ENCODE results near the gene HDDC2.

Gene HDDC2

DNA sequence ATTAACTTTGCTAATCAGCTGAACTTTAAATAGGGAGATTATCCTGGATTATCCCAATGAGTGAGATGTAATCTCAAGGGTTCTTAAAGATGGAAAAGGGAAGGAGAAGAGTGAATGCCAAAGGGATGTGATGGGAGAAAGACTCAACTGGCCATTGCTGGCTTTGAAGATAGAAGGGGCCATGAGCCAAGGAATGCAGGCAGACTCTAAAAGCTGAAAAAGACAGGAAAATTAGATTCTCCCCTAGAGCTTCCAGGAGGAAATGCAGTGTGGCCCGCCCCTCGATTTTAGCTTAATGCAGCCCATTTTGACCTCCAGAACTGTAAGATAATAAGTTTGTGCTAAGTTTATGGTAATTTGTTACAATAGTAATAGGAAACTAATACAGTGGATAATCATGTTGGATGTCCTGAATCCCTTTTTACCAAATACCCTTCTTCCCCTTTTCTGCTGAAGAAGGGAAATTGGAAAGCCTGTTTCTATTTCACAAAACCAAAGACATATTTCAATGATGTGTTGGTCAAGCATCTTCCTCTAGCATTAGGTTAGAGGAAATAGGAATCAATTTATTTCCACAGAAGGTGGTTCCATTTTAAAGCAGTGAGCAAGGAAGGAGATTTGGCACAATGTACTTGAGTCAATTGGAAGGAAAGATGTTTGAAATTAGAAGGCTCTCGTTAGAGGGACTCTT lies 3.3 kb upstream of the HDDC2 start:
- Histone ChIP-seq H3K27me3 (replicated peaks; ENCODE audit: control insufficient read depth, insufficient read depth, low read length) (no peaks in the 10 kb centered on the region), H3K4me1 (ENCODE audit: control insufficient read depth, insufficient read depth, low read length) (peaks cover 12% of the 10 kb centered on the region), H3K36me3 (ENCODE audit: control insufficient read depth, insufficient read depth, low read length, severe bottlenecking) (peaks cover under 1% of the 10 kb centered on the region), H3K9ac (ENCODE audit: low read length) (no peak overlapping the region), H3K9me3 (ENCODE audit: control insufficient read depth, low read length) (peaks cover 6% of the 10 kb centered on the region), H3K4me3 (ENCODE audit: low read length) (no peak overlapping the region)
- no peak for DNase-seq (ENCODE audit: low read depth)

DNA sequence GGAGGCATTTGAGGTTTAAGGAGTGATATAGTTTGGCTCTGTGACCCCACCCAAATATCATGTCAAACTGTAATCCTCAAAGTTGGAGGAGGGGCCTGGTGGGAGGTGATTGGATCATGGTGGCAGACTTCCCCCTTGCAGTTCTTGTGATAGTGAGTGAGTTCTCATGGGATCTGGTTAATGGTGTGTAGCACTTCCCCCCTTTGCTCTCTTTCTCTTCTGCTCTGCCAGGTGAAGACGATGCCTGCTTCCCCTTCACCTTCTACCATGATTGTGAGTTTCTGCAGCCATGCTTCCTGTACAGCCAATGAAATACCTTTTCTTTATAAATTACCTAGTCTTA lies 1.7 kb upstream of the HDDC2 start:
- H3K36me3 ChIP-seq (ENCODE audit: control insufficient read depth, insufficient read depth, low read length, severe bottlenecking): peaks cover 17% of the 10 kb centered on the region
- H3K9ac ChIP-seq (ENCODE audit: low read length): no peak overlapping the region
- H3K4me3 ChIP-seq (ENCODE audit: low read length): no peak overlapping the region

DNA sequence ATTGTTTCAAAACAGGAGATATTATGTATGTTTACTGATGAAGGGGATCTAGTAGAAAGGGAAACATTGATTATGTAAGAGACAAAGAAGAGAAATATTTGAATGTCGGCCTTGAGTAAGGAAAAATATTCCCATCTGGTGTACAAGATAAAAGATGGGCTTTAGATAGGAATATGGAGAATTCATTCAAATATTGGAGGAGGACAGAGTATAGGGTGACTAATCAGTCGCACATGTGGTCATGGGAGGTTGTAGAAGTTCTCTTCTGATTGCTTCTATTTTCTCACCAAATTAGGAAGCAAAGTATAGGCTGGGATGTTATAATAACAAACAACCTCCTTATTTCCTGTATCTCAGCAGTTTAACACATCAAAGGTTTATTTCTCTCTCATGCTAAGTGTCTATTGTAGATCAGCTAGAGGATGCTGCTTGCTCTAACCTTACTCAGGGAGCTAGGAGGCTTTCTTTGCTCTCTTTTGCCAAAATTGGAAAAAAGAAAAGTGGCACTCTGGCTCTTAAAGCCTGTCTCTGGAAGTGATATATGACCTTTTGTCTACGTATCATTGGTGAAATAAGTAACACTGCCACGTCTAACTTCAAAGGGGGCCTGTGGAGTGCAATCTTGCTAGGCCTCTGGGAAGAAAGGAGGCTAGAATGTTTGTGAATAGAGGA lies 1.2 kb upstream of the HDDC2 start:
- H3K27me3 ChIP-seq (replicated peaks; ENCODE audit: control insufficient read depth, insufficient read depth, low read length): no peaks in the 10 kb centered on the region
- no peak overlapping the region for H3K9ac ChIP-seq (ENCODE audit: low read length)
- H3K36me3 ChIP-seq (ENCODE audit: control insufficient read depth, insufficient read depth, low read length, severe bottlenecking): peaks cover 22% of the 10 kb centered on the region
- H3K4me3 ChIP-seq (ENCODE audit: low read length): no peak overlapping the region
- peaks cover 6% of the 10 kb centered on the region for H3K9me3 ChIP-seq (ENCODE audit: control insufficient read depth, low read length)
- no peak for DNase-seq (ENCODE audit: low read depth)
- peaks cover 14% of the 10 kb centered on the region for H3K4me1 ChIP-seq (ENCODE audit: control insufficient read depth, insufficient read depth, low read length)

More for the DNA sequence above, 1.7 kb upstream of the HDDC2 start:
- Histone ChIP-seq H3K9me3 (ENCODE audit: control insufficient read depth, low read length) (peaks cover 6% of the 10 kb centered on the region), H3K27me3 (replicated peaks; ENCODE audit: control insufficient read depth, insufficient read depth, low read length) (no peaks in the 10 kb centered on the region), H3K4me1 (ENCODE audit: control insufficient read depth, insufficient read depth, low read length) (peaks cover 14% of the 10 kb centered on the region)
- DNase-seq (ENCODE audit: low read depth): no peak

DNA sequence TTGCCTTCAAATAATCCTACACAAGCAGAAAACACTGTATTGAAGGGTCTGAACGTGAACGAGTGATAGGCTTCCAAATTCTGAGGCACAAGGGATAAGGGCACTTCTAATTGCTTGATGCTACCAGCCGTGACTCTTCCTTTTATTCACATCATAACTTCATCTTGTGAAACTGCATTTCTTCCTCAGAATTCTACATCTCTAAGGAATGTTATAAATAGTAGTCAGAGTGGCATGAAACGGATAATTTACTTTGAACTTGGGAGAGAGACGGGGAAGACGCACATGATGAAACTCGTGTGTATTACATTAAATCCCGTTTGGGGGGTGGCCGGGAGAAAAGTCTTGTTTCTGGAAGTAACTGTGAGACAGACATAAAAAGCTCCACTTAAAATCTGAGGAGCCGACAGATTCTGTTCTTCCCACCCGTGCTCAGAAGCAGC lies 754 bp downstream of the HDDC2 start:
- Histone ChIP-seq H3K36me3 (ENCODE audit: control insufficient read depth, insufficient read depth, low read length, severe bottlenecking) (peaks cover 40% of the 10 kb centered on the region), H3K27me3 (replicated peaks; ENCODE audit: control insufficient read depth, insufficient read depth, low read length) (no peaks in the 10 kb centered on the region), H3K9ac (ENCODE audit: low read length) (peak overlapping the region; percentile 96), H3K4me3 (ENCODE audit: low read length) (peak overlapping the region; percentile 86), H3K4me1 (ENCODE audit: control insufficient read depth, insufficient read depth, low read length) (peaks cover 23% of the 10 kb centered on the region), H3K9me3 (ENCODE audit: control insufficient read depth, low read length) (peaks cover 6% of the 10 kb centered on the region)
- DNase-seq (ENCODE audit: low read depth): peak; percentile 66

DNA sequence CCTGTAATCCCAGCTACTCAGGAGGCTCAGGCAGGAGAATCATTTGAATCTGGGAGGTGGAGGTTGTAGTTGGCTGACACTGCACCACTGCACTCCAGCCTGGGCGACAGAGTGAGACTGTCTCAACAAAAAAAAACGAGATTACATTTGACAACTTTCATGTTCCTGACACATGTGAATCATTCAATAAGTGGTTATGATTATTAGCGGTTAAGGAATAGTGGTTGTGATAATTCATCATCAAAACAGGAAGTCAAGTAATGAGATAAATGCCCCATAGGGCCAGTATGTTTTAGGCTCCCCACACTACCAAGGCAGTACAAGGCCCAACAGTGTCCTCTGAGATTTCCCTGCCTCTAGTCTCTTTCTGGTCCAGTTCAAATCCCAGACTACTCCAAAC lies 2.5 kb downstream of the HDDC2 start:
- Histone ChIP-seq H3K9me3 (ENCODE audit: control insufficient read depth, low read length) (no peaks in the 10 kb centered on the region), H3K36me3 (ENCODE audit: control insufficient read depth, insufficient read depth, low read length, severe bottlenecking) (peaks cover 58% of the 10 kb centered on the region), H3K9ac (ENCODE audit: low read length) (no peak overlapping the region), H3K27me3 (replicated peaks; ENCODE audit: control insufficient read depth, insufficient read depth, low read length) (no peaks in the 10 kb centered on the region), H3K4me1 (ENCODE audit: control insufficient read depth, insufficient read depth, low read length) (peaks cover 35% of the 10 kb centered on the region), H3K4me3 (ENCODE audit: low read length) (no peak overlapping the region)
- no peak for DNase-seq (ENCODE audit: low read depth)

DNA sequence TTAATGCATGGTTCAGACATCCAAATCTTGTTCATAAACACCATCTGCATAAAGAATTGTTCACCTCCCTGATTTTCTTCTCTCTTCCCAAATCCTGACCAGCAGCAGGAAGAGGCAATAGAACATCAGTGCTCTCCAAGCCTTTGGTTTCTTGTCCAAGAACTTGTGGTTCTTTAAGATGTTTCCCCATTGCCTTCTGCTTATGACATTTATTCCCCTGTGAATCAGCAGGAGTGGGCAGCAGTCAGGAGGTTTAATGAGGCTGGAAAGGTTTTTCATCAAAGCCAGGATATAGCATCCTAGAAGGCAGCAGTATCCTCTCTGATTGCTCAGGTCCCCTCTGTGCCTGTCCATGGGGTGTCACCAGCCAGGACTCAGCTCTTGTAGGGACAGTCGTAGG lies 5.3 kb downstream of the HDDC2 start:
- Histone ChIP-seq H3K9me3 (ENCODE audit: control insufficient read depth, low read length) (no peaks in the 10 kb centered on the region), H3K4me3 (ENCODE audit: low read length) (no peak overlapping the region), H3K36me3 (ENCODE audit: control insufficient read depth, insufficient read depth, low read length, severe bottlenecking) (peaks cover 80% of the 10 kb centered on the region), H3K4me1 (ENCODE audit: control insufficient read depth, insufficient read depth, low read length) (peaks cover 35% of the 10 kb centered on the region), H3K9ac (ENCODE audit: low read length) (no peak overlapping the region), H3K27me3 (replicated peaks; ENCODE audit: control insufficient read depth, insufficient read depth, low read length) (no peaks in the 10 kb centered on the region)
- no peak for DNase-seq (ENCODE audit: low read depth)

DNA sequence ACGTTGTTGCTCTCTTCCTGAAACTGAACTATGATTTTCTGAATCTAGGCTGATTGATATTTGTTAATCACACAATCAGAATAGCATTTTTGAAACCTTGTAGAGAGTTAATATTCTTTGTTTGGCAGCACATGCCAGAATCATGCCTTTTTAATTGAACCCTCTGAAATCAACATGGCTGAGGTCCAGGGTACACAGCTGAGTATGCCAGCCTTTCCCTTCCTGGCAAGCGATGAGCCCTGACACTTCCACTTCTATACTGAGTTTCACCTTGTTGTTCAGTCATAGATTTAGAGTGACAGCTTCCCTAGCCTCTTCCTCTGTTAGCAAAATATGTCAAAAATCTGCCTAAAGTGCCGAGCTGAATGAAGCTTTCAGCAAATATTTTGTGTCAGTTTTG lies 6.8 kb downstream of the HDDC2 start:
- H3K4me1 ChIP-seq (ENCODE audit: control insufficient read depth, insufficient read depth, low read length): peaks cover 24% of the 10 kb centered on the region
- no peak overlapping the region for H3K4me3 ChIP-seq (ENCODE audit: low read length)
- peaks cover 92% of the 10 kb centered on the region for H3K36me3 ChIP-seq (ENCODE audit: control insufficient read depth, insufficient read depth, low read length, severe bottlenecking)
- H3K9me3 ChIP-seq (ENCODE audit: control insufficient read depth, low read length): no peaks in the 10 kb centered on the region
- H3K27me3 ChIP-seq (replicated peaks; ENCODE audit: control insufficient read depth, insufficient read depth, low read length): no peaks in the 10 kb centered on the region
- no peak for DNase-seq (ENCODE audit: low read depth)
- no peak overlapping the region for H3K9ac ChIP-seq (ENCODE audit: low read length)

DNA sequence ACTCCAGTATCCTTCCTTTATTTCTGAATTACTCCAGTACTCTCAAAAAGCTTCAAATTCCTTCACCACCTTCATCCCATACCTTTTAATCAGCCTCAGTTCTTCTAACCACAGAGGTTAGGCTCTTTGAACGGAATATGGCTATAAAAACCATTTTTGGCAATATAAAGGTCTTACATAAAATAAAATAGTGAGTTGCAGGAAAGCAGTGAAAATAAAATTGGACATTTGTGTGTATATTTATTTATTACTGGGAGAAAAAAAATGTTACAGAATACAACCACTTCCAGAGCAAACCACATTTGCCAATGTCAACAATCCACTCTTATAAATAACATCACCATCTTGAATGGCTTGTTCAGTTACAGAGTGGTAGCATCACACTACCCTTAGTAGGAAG lies 7.7 kb downstream of the HDDC2 start:
- Histone ChIP-seq H3K9ac (ENCODE audit: low read length) (no peak overlapping the region), H3K27me3 (replicated peaks; ENCODE audit: control insufficient read depth, insufficient read depth, low read length) (no peaks in the 10 kb centered on the region), H3K36me3 (ENCODE audit: control insufficient read depth, insufficient read depth, low read length, severe bottlenecking) (peaks cover 89% of the 10 kb centered on the region), H3K4me1 (ENCODE audit: control insufficient read depth, insufficient read depth, low read length) (peaks cover 20% of the 10 kb centered on the region), H3K4me3 (ENCODE audit: low read length) (no peak overlapping the region), H3K9me3 (ENCODE audit: control insufficient read depth, low read length) (no peaks in the 10 kb centered on the region)
- peak; percentile 24 for DNase-seq (ENCODE audit: low read depth)

DNA sequence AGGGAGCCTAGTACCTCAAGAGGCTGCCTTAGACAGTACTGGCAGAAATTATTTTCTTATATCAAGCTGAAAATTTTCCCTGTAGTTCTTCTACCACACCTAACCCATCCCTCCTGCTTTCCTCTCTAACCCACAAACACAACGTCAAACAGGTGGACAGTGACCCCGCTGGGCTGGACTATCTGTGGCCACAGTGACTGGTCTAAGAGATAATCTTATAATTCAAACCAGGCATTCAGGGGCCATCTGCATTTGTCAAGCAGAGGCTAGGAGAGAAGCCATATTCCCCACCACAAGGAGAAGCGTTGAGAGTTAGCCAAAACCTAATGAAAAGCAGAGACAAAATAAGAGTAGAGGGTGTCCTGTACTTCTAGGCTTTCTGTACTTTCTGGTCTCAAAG lies 8.2 kb downstream of the HDDC2 start:
- no peak overlapping the region for H3K9ac ChIP-seq (ENCODE audit: low read length)
- H3K27me3 ChIP-seq (replicated peaks; ENCODE audit: control insufficient read depth, insufficient read depth, low read length): no peaks in the 10 kb centered on the region
- peaks cover 84% of the 10 kb centered on the region for H3K36me3 ChIP-seq (ENCODE audit: control insufficient read depth, insufficient read depth, low read length, severe bottlenecking)
- H3K4me3 ChIP-seq (ENCODE audit: low read length): no peak overlapping the region
- no peak for DNase-seq (ENCODE audit: low read depth)
- no peaks in the 10 kb centered on the region for H3K9me3 ChIP-seq (ENCODE audit: control insufficient read depth, low read length)
- H3K4me1 ChIP-seq (ENCODE audit: control insufficient read depth, insufficient read depth, low read length): peaks cover 20% of the 10 kb centered on the region

DNA sequence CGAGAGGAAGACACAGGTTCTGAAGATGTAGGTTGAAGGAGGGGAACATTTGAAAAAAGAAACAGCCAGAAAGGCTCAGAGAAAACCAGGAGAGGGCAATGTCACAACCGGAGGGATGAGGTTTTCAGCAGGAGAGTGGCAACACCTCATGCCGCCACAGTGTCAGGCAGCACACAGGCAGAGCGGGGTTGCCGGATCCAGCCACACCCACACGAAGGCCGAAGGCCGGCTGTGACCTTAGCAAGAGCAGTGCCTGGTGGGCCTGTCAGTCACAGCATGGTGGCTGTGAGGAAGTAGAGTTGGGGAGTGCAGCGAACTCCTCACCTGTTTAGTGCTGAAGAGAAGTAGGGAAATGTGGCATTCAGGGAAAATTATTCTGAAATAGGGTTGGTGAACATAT lies 14.0 kb downstream of the HDDC2 start:
- Histone ChIP-seq H3K27me3 (replicated peaks; ENCODE audit: control insufficient read depth, insufficient read depth, low read length) (no peaks in the 10 kb centered on the region), H3K9me3 (ENCODE audit: control insufficient read depth, low read length) (peaks cover 8% of the 10 kb centered on the region), H3K4me3 (ENCODE audit: low read length) (no peak overlapping the region), H3K4me1 (ENCODE audit: control insufficient read depth, insufficient read depth, low read length) (no peaks in the 10 kb centered on the region), H3K9ac (ENCODE audit: low read length) (no peak overlapping the region), H3K36me3 (ENCODE audit: control insufficient read depth, insufficient read depth, low read length, severe bottlenecking) (peaks cover 70% of the 10 kb centered on the region)
- no peak for DNase-seq (ENCODE audit: low read depth)

DNA sequence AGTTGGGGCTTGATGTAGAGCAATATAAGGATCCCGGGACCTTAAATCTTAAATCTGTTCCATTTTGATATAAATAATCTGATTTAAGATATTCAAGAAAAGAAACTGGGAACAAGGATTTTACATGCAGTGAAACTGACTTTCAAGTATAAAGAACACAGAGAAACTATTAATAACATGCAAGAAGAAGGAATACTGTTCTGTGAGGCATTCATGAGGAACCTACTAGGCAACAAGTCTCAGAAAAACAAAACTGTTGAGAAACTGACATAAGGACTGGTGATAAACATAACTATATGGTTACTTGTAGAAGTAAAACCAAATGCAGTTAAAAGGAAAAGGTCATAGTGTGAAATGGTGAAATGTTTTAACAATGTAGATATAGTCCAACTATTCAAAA lies 15.8 kb downstream of the HDDC2 start:
- peak; percentile 40 for DNase-seq (ENCODE audit: low read depth)
- H3K27me3 ChIP-seq (replicated peaks; ENCODE audit: control insufficient read depth, insufficient read depth, low read length): no peaks in the 10 kb centered on the region
- H3K9me3 ChIP-seq (ENCODE audit: control insufficient read depth, low read length): peaks cover 11% of the 10 kb centered on the region
- H3K36me3 ChIP-seq (ENCODE audit: control insufficient read depth, insufficient read depth, low read length, severe bottlenecking): peaks cover 56% of the 10 kb centered on the region
- peak overlapping the region; percentile 10 for H3K4me3 ChIP-seq (ENCODE audit: low read length)
- H3K4me1 ChIP-seq (ENCODE audit: control insufficient read depth, insufficient read depth, low read length): no peaks in the 10 kb centered on the region
- no peak overlapping the region for H3K9ac ChIP-seq (ENCODE audit: low read length)
